K562 (cell line): ENCODE measurements around the gene DPY19L1. TPM values are rescaled to one million over a fixed set of nuclear protein-coding genes. Genes with fewer than 3 reads are reported as not detected.

ENCODE experiments used
- CBFA2T3 ChIP-seq: fragments of 450-650 bp; IDR thresholded peaks from 2 replicates; pipeline ENCODE4 v1.6.1; 2017
- COPS2 ChIP-seq: fragments of 450-650 bp; conservative IDR thresholded peaks from 2 replicates; pipeline ENCODE4 v1.6.1; 2016; ENCODE audit warnings: mild to moderate bottlenecking, moderate library complexity
- HDAC3 ChIP-seq: fragments of 450-650 bp; IDR thresholded peaks from 2 replicates; pipeline ENCODE4 v1.6.1; 2018; ENCODE audit warnings: borderline replicate concordance, mild to moderate bottlenecking, moderate library complexity; ENCODE audit not compliant: partially characterized antibody
- JUND ChIP-seq, 2 experiments: IDR thresholded peaks; 2 replicates in 1 of 2; 3 replicates in 1 of 2; pipeline ENCODE4 v1.6.1; 2011; ENCODE audit warnings: borderline replicate concordance in 2 of 2, low read depth in 2 of 2, low read length in 2 of 2, improper control_type of control experiment in 1 of 2, missing biosample characterization in 1 of 2, missing genetic modification characterization in 1 of 2, missing genetic modification reagents in 1 of 2
- KLF13 ChIP-seq: fragments of 450-650 bp; IDR thresholded peaks from 2 replicates; pipeline ENCODE4 v1.6.1; 2016; ENCODE audit warnings: missing genetic modification characterization, low read depth, mild to moderate bottlenecking, missing compliant biosample characterization, moderate library complexity, borderline replicate concordance
- MEIS2 ChIP-seq: fragments of 450-650 bp; IDR thresholded peaks from 2 replicates; pipeline ENCODE4 v1.6.1; 2014; ENCODE audit warnings: mild to moderate bottlenecking; ENCODE audit not compliant: partially characterized antibody
- NELFE ChIP-seq: IDR thresholded peaks from 2 replicates; pipeline ENCODE4 v1.6.1; 2011; ENCODE audit warnings: mild to moderate bottlenecking; ENCODE audit not compliant: insufficient read depth, insufficient read length
- RAD21 ChIP-seq, 2 experiments: fragments of 250-450 bp in 1 of 2; fragments of 450-650 bp in 1 of 2; sonication (Bioruptor Pico) in 1 of 2; formaldehyde crosslinking in 1 of 2; IDR thresholded peaks in 1 of 2; conservative IDR thresholded peaks in 1 of 2; 2 replicates each; pipeline versions ENCODE4 v1.4.0 to v1.8.0; 2020 to 2022; ENCODE audit warnings: mild to moderate bottlenecking in 2 of 2, moderate library complexity in 1 of 2
- SIN3B ChIP-seq: fragments of 450-650 bp; IDR thresholded peaks from 2 replicates; pipeline ENCODE4 v1.6.1; 2017; ENCODE audit warnings: low read depth, mild to moderate bottlenecking, moderate library complexity
- TBL1XR1 ChIP-seq, 2 experiments: IDR thresholded peaks; 2 replicates each; pipeline ENCODE4 v1.6.1; 2012; ENCODE audit warnings: improper control_type of control experiment in 2 of 2, low read length in 2 of 2, mild to moderate bottlenecking in 1 of 2
- ZFX ChIP-seq: sonication (generic); formaldehyde crosslinking; IDR thresholded peaks from 2 replicates; pipeline ENCODE4 v1.8.0; 2022; ENCODE audit warnings: mild to moderate bottlenecking, missing genetic modification reagents, moderate library complexity
- ZNF143 ChIP-seq: sonication (generic); formaldehyde crosslinking; IDR thresholded peaks from 2 replicates; pipeline ENCODE4 v1.9.0; 2022; ENCODE audit warnings: mild to moderate bottlenecking, missing genetic modification reagents
- ZNF165 ChIP-seq: fragments of 250-450 bp; sonication (Bioruptor Pico); IDR thresholded peaks from 2 replicates; pipeline ENCODE4 v1.4.0; 2020; ENCODE audit warnings: borderline replicate concordance
- ZNF224 ChIP-seq: sonication (generic); formaldehyde crosslinking; IDR thresholded peaks from 2 replicates; pipeline ENCODE4 v1.8.0; 2022; ENCODE audit warnings: mild to moderate bottlenecking, missing genetic modification reagents
- polyA plus RNA-seq, 8 experiments: library from polyadenylated mRNA; depleted of rRNA in 4 of 8; stranded (reverse) in 5 of 8; unstranded in 3 of 8; fragments of >200 nt; fragmentation: Nextera tagmentation in 2 of 8; fragmentation: Illumina TruSeq in 1 of 8; extraction: Ambion mirVana in 2 of 8; extraction: Trizol in 1 of 8; gene quantifications; 2 replicates each; pipeline versions ENCODE4 v1.2.1 to v1.2.3, GENCODE V29; 2011 to 2014; ENCODE audit warnings: inconsistent platforms in 1 of 8, missing spikeins in 1 of 8
- total RNA-seq, 7 experiments: library from RNA; depleted of rRNA in 6 of 7; stranded (reverse); fragments of >200 nt in 6 of 7; fragmentation: Illumina TruSeq in 2 of 7; extraction: Trizol in 2 of 7; gene quantifications; 2 replicates each; pipeline versions ENCODE4 v1.2.1 to v1.2.3, GENCODE V29; 2011 to 2021; ENCODE audit warnings: low replicate concordance in 1 of 7
- TF ChIP-seq, protein P1 (sequence below): fragments of 250-450 bp; sonication (Bioruptor Pico); IDR thresholded peaks from 2 replicates; pipeline ENCODE4 v1.5.0; 2022; ENCODE audit warnings: mild to moderate bottlenecking
- TF ChIP-seq, protein P2 (sequence below), 2 experiments: IDR thresholded peaks; 2 replicates each; pipeline ENCODE4 v1.6.1; 2011; ENCODE audit warnings: borderline replicate concordance in 1 of 2, control low read depth in 1 of 2, low read depth in 1 of 2, low read length in 1 of 2, mild to moderate bottlenecking in 1 of 2, mixed read lengths in 1 of 2, moderate library complexity in 1 of 2; ENCODE audit not compliant: insufficient read depth in 1 of 2, insufficient read length in 1 of 2, poor library complexity in 1 of 2, severe bottlenecking in 1 of 2; ENCODE audit errors: extremely low read depth in 1 of 2
- TF ChIP-seq, protein P3 (sequence below): fragments of 200-400 bp; formaldehyde crosslinking; IDR thresholded peaks from 2 replicates; pipeline ENCODE4 v1.6.1; 2017; ENCODE audit warnings: mild to moderate bottlenecking, low read depth, low read length, moderate library complexity
- TF ChIP-seq, protein P4 (sequence below): sonication (generic); formaldehyde crosslinking; IDR thresholded peaks from 2 replicates; pipeline ENCODE4 v1.8.0; 2022; ENCODE audit warnings: mild to moderate bottlenecking, missing genetic modification reagents
- TF ChIP-seq, protein P5 (sequence below): sonication (generic); formaldehyde crosslinking; IDR thresholded peaks from 2 replicates; pipeline ENCODE4 v1.9.0; 2022; ENCODE audit warnings: mild to moderate bottlenecking, missing genetic modification reagents

Gene DPY19L1
- total and polyA plus RNA-seq, 9 of the 15 experiments (the other 6 are each of a cell fraction or from before 2014, with no cell fraction given) = 4.0 to 34.3 (median 22.1) TPM

DNA sequence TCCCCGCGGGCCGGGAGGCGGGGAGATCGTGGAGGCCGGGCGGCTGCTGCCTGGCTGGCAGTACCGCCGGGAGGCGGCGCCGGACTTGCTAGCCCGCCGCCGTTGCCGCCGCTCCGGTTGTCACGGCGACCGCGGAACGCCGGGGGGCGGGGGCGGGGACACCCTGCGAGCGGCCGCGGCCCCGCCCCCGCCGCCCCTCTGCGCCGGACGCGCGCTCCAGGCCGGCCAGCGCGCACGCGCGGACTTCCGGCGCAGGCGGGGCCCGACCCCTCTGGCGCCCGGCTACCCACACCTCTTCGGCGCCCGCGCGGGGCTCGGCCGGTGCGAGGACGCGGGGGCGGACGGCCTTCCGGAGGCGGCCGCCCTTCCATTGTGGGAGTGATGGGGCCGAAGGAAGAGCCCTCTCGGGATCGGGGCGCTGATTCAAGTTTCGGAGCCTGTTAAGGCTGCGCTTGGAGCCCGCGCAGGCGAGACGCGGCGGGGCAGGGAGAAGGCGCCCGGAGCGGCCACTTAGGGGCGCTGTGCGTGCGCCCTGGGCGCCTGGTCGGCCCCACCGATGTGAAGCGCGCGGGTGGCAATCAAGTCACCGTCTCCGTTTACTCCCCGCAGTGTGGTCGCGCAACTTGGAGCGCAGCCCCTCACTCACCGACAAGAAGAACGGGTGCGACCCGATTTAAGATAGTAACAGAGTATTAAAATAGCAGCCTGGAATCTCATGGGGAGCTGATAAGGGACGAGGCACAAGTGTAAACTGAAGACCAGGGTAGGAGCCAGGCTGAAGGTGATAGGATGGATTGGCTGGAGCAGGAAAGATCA lies 449 bp upstream of the DPY19L1 start (continued):
- TF ChIP-seq MEIS2 (peak; percentile 14), COPS2 (no peak), NELFE (no peak), SIN3B (peak; percentile 61), ZNF143 (CRISPR knock-in tag) (no peak), ZNF165 (CRISPR knock-in tag) (no peak), ZNF224 (CRISPR knock-in tag) (no peak), KLF13 (no peak), CBFA2T3 (0 out of 2 replicates have a peak, but pooled peaks have one; percentile 12), RAD21 (CRISPR knock-in tag; conservative IDR thresholded peaks at IDR 0.05 in 1 of 2, IDR thresholded peaks at IDR 0.05 in 1 of 2) (peak; percentile 68), HDAC3 (no peak), JUND (IDR thresholded peaks at IDR 0.05; ENCODE audit: borderline replicate concordance, low read depth, low read length) (no peak; the same call in 1 of the 2 replicates), JUND (tag; IDR thresholded peaks at IDR 0.05; ENCODE audit: borderline replicate concordance, low read depth, low read length) (no peak; the same call in 2 of the 3 replicates), ZFX (peak; percentile 29; the same call in 1 of the 2 replicates), TBL1XR1 (IDR thresholded peaks at IDR 0.05; ENCODE audit: low read length in 2 of 2) (no peak)
- TF ChIP-seq, protein P1, sequence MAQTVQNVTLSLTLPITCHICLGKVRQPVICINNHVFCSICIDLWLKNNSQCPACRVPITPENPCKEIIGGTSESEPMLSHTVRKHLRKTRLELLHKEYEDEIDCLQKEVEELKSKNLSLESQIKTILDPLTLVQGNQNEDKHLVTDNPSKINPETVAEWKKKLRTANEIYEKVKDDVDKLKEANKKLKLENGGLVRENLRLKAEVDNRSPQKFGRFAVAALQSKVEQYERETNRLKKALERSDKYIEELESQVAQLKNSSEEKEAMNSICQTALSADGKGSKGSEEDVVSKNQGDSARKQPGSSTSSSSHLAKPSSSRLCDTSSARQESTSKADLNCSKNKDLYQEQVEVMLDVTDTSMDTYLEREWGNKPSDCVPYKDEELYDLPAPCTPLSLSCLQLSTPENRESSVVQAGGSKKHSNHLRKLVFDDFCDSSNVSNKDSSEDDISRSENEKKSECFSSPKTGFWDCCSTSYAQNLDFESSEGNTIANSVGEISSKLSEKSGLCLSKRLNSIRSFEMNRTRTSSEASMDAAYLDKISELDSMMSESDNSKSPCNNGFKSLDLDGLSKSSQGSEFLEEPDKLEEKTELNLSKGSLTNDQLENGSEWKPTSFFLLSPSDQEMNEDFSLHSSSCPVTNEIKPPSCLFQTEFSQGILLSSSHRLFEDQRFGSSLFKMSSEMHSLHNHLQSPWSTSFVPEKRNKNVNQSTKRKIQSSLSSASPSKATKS (CRISPR knock-in tag) = no peak
- TF ChIP-seq, protein P2, sequence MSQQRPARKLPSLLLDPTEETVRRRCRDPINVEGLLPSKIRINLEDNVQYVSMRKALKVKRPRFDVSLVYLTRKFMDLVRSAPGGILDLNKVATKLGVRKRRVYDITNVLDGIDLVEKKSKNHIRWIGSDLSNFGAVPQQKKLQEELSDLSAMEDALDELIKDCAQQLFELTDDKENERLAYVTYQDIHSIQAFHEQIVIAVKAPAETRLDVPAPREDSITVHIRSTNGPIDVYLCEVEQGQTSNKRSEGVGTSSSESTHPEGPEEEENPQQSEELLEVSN (IDR thresholded peaks at IDR 0.05; ENCODE audit: borderline replicate concordance in 1 of 2, extremely low read depth in 1 of 2, insufficient read depth in 1 of 2, insufficient read length in 1 of 2, low read depth in 1 of 2, low read length in 1 of 2, poor library complexity in 1 of 2, severe bottlenecking in 1 of 2) = peak; percentile 28 to 76
- TF ChIP-seq, protein P3, sequence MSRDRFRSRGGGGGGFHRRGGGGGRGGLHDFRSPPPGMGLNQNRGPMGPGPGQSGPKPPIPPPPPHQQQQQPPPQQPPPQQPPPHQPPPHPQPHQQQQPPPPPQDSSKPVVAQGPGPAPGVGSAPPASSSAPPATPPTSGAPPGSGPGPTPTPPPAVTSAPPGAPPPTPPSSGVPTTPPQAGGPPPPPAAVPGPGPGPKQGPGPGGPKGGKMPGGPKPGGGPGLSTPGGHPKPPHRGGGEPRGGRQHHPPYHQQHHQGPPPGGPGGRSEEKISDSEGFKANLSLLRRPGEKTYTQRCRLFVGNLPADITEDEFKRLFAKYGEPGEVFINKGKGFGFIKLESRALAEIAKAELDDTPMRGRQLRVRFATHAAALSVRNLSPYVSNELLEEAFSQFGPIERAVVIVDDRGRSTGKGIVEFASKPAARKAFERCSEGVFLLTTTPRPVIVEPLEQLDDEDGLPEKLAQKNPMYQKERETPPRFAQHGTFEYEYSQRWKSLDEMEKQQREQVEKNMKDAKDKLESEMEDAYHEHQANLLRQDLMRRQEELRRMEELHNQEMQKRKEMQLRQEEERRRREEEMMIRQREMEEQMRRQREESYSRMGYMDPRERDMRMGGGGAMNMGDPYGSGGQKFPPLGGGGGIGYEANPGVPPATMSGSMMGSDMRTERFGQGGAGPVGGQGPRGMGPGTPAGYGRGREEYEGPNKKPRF = no peak
- TF ChIP-seq, protein P4, sequence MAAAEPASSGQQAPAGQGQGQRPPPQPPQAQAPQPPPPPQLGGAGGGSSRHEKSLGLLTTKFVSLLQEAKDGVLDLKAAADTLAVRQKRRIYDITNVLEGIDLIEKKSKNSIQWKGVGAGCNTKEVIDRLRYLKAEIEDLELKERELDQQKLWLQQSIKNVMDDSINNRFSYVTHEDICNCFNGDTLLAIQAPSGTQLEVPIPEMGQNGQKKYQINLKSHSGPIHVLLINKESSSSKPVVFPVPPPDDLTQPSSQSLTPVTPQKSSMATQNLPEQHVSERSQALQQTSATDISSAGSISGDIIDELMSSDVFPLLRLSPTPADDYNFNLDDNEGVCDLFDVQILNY (CRISPR knock-in tag) = no peak
- TF ChIP-seq, protein P5, sequence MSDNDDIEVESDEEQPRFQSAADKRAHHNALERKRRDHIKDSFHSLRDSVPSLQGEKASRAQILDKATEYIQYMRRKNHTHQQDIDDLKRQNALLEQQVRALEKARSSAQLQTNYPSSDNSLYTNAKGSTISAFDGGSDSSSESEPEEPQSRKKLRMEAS = peak; percentile 86
